Measurements from ENCODE around the gene FBXL16.

Gene FBXL16

DNA sequence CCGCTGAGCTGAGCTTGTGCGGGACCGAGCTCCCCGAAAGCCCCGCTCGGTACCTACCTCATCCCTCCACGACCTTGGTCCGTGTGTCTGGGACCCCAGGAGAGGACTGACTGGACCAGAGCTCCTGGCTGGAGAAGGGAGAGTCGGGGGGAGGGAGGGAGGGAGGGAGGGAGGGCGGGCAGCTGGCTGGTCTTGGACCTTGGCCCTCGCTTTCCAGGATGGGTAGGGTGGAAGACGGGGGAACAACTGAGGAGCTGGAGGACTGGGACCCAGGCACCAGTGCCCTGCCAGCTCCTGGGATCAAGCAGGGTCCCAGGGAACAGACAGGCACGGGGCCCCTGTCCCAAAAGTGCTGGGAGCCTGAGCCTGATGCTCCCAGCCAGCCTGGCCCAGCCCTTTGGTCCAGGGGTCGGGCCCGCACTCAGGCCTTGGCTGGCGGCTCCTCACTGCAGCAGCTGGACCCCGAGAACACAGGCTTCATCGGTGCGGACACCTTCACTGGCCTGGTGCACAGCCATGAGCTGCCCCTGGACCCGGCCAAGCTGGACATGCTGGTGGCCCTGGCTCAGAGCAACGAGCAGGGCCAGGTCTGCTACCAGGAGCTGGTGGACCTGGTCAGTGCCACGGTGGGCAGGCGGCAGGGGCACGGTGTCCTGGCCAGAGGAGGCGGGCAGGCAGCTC, 29.6 kb downstream of the FBXL16 start:
- no peak overlapping the region for H3K9ac ChIP-seq

DNA sequence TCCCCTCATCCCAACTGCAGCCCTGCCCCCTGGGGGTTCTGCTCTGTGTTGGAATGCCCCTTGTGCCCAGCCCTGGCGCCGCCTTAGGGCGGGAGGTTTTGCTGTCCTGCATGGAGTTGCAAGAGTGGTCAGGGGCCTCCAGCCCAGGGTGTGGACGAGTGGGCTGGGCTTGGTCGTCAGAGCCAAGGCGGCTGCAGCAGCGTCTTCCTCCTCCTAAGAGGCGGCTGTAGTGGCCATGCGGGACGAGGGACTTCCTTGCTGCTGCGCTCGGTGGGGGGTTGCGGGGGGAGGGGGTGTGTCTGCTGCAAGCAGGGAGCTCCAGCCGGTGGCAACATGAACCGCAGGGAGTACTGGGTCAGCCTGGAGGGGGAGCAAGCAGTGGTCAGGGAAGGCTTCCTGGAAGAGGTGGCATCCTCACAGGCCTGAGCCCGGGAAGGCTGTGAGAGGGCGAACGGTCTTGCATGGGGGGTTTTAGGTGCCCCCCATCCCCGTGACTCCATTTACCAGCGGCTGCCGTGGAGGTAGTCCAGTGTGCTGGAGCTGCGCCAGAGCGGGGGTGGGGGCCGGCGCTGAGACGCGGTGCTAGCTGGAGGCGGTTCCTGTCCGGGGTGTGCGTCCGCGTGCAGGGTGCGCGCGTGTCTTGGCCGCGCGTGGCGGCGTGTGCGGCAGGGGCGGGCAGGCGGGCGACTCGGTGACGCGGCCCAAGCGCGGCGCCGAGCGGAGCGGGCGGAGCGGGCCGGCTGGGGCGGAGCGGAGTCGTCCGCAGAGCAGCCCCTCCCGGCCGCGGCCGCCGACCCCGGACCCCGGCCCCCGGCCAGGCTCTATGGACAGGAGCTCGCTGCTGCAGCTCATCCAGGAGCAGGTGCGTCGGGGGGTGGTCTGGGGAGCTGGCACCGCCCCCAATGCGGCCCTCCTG, 30.4 kb downstream of the FBXL16 start, which contains the start of gene RHBDL1:
Gene RHBDL1 (plus strand): TSS at position 704 of the 916 bp plus-strand sequence. CDS start 120 bp downstream, at position 824.
- H4K20me1 ChIP-seq (ENCODE audit: insufficient read depth): no peaks in the 10 kb centered on the region
- H3K36me3 ChIP-seq (ENCODE audit: insufficient read depth): peaks cover 3% of the 10 kb centered on the region; the same call in 1 of the 2 replicates
- H3K4me1 ChIP-seq (ENCODE audit: low read depth, poor library complexity, severe bottlenecking): no peaks in the 10 kb centered on the region
- H2AFZ ChIP-seq (ENCODE audit: low read depth): no peak within 1 kb of the TSS
- TF ChIP-seq, protein P1, sequence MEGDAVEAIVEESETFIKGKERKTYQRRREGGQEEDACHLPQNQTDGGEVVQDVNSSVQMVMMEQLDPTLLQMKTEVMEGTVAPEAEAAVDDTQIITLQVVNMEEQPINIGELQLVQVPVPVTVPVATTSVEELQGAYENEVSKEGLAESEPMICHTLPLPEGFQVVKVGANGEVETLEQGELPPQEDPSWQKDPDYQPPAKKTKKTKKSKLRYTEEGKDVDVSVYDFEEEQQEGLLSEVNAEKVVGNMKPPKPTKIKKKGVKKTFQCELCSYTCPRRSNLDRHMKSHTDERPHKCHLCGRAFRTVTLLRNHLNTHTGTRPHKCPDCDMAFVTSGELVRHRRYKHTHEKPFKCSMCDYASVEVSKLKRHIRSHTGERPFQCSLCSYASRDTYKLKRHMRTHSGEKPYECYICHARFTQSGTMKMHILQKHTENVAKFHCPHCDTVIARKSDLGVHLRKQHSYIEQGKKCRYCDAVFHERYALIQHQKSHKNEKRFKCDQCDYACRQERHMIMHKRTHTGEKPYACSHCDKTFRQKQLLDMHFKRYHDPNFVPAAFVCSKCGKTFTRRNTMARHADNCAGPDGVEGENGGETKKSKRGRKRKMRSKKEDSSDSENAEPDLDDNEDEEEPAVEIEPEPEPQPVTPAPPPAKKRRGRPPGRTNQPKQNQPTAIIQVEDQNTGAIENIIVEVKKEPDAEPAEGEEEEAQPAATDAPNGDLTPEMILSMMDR (conservative IDR thresholded peaks at IDR 0.05; ENCODE audit: low read depth, low read length): no peak
- no peak within 1 kb of the TSS for H3K27ac ChIP-seq
- H3K79me2 ChIP-seq (ENCODE audit: insufficient read depth, low read depth): no peaks in the 10 kb centered on the region
- no peak within 1 kb of the TSS for H3K9ac ChIP-seq
- no peak within 1 kb of the TSS for H3K4me3 ChIP-seq (IDR thresholded peaks at IDR 0.05; ENCODE audit: insufficient read depth, low read depth, low read length)
- no peaks in the 10 kb centered on the region for H3K27me3 ChIP-seq (ENCODE audit: insufficient read depth, low read depth)
- H3K4me2 ChIP-seq: no peak within 1 kb of the TSS

More for the DNA sequence above, 29.6 kb downstream of the FBXL16 start:
- H3K27ac ChIP-seq: no peak overlapping the region
- H3K36me3 ChIP-seq (ENCODE audit: insufficient read depth): peaks cover 3% of the 10 kb centered on the region; the same call in 1 of the 2 replicates
- H3K27me3 ChIP-seq (ENCODE audit: insufficient read depth, low read depth): no peaks in the 10 kb centered on the region
- H2AFZ ChIP-seq (ENCODE audit: low read depth): no peak overlapping the region
- no peak overlapping the region for H3K4me3 ChIP-seq (IDR thresholded peaks at IDR 0.05; ENCODE audit: insufficient read depth, low read depth, low read length)
- H3K4me1 ChIP-seq (ENCODE audit: low read depth, poor library complexity, severe bottlenecking): no peaks in the 10 kb centered on the region
- peaks cover 6% of the 10 kb centered on the region for H3K79me2 ChIP-seq (ENCODE audit: insufficient read depth, low read depth)
- no peaks in the 10 kb centered on the region for H4K20me1 ChIP-seq (ENCODE audit: insufficient read depth)
- no peak overlapping the region for H3K4me2 ChIP-seq
- TF ChIP-seq, protein P1 (conservative IDR thresholded peaks at IDR 0.05; ENCODE audit: low read depth, low read length): no peak

DNA sequence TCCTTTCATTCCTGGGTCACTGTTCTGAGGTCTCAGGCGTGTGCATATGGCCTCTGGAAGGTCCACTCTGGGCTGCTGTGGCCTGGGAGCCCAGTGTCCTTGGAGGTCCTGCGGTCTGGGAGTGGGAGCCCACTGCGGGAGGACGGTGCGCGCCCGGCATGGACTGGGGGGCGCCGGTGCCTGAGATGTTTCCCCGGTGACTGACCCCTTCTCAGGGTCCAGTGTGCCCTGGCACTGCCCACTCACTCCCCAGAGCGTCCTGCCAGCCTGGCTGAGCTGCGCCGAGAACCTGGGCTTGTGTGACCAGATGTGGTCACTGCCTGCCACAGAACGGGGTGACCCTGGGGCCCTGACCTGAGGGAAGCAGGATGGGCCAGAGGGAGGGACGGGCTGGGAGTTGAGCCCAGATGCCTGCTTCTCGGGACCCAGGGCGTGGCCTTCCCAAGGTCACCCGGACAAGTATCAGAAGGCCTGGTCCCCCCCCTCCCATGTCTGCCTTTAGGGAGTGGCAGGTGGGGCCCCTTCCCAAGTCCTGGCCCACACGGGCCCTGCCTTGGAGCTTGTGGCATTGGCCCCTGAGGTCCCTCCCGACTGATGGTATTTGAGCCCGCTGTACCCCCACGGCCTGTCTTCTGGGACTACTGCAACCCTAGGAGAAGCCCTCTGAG, 31.3 kb downstream of the FBXL16 start:
- H3K79me2 ChIP-seq (ENCODE audit: insufficient read depth, low read depth): peaks cover 5% of the 10 kb centered on the region; the same call in 1 of the 2 replicates
- no peak overlapping the region for H3K27ac ChIP-seq
- H3K4me3 ChIP-seq (IDR thresholded peaks at IDR 0.05; ENCODE audit: insufficient read depth, low read depth, low read length): no peak overlapping the region
- H3K27me3 ChIP-seq (ENCODE audit: insufficient read depth, low read depth): no peaks in the 10 kb centered on the region
- peaks cover under 1% of the 10 kb centered on the region for H3K4me1 ChIP-seq (ENCODE audit: low read depth, poor library complexity, severe bottlenecking)
- H3K9ac ChIP-seq: no peak overlapping the region
- H3K36me3 ChIP-seq (ENCODE audit: insufficient read depth): peaks cover 3% of the 10 kb centered on the region; the same call in 1 of the 2 replicates
- TF ChIP-seq, protein P1 (conservative IDR thresholded peaks at IDR 0.05; ENCODE audit: low read depth, low read length): no peak
- no peaks in the 10 kb centered on the region for H4K20me1 ChIP-seq (ENCODE audit: insufficient read depth)
- no peak overlapping the region for H2AFZ ChIP-seq (ENCODE audit: low read depth)
- no peak overlapping the region for H3K4me2 ChIP-seq

DNA sequence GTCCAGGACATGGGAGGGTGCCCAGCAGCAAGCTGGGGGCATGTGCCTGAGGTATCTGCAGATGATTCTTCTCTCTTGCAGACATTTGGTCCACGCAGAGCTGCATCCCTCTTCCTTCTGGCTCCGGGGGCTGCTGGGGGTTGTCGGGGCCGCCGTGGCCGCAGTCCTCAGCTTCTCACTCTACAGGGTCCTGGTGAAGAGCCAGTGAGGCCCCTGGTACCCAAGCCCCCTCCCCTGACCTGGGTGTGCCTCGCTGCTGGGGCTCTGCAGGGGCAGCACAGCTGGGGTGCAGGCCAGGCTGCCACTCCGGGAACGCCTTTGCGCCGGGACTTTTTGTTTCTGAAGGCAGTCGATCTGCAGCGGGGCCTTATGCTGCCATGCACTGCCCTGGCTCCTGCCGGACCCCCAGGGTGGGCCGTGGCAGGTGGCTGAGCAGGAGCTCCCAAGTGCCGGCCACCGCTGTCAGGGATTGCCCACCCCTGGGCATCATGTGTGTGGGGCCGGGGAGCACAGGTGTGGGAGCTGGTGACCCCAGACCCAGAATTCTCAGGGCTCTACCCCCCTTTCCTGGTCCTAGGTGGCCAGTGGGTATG, 32.1 kb downstream of the FBXL16 start:
- Histone ChIP-seq H4K20me1 (ENCODE audit: insufficient read depth) (no peaks in the 10 kb centered on the region), H3K4me1 (ENCODE audit: low read depth, poor library complexity, severe bottlenecking) (peaks cover 8% of the 10 kb centered on the region), H3K36me3 (ENCODE audit: insufficient read depth) (peaks cover 3% of the 10 kb centered on the region; the same call in 1 of the 2 replicates), H3K79me2 (ENCODE audit: insufficient read depth, low read depth) (peaks cover 13% of the 10 kb centered on the region), H2AFZ (ENCODE audit: low read depth) (no peak overlapping the region), H3K4me2 (no peak overlapping the region), H3K4me3 (IDR thresholded peaks at IDR 0.05; ENCODE audit: insufficient read depth, low read depth, low read length) (no peak overlapping the region), H3K27me3 (ENCODE audit: insufficient read depth, low read depth) (no peaks in the 10 kb centered on the region), H3K9ac (no peak overlapping the region), H3K27ac (no peak overlapping the region)
- TF ChIP-seq, protein P1 (conservative IDR thresholded peaks at IDR 0.05; ENCODE audit: low read depth, low read length): no peak
